Gastrocnemius medialis (tissue), 4 donors: ENCODE results near the gene SGMS1.

Experiments
- CTCF ChIP-seq, 5 experiments: fragments of 450-650 bp in 3 of 5; fragments of 200-600 bp in 2 of 5; sonication (generic) in 2 of 5; IDR thresholded peaks in 4 of 5; conservative IDR thresholded peaks in 1 of 5; 1 replicate in 4 of 5; 2 replicates in 1 of 5; pipeline ENCODE4 v1.5.1; 2016 to 2019; ENCODE audit warnings: antibody characterized with exemption in 5 of 5, mild to moderate bottlenecking in 3 of 5, moderate library complexity in 3 of 5
- POLR2A ChIP-seq, 2 donors: fragments of 450-650 bp; IDR thresholded peaks; one replicate each; pipeline ENCODE4 v1.6.1; 2017; ENCODE audit warnings: antibody characterized with exemption in 2 of 2, mild to moderate bottlenecking in 2 of 2, moderate library complexity in 2 of 2

GRCh38 chr10:50645236-50645635 is 21.5 kb upstream of the SGMS1 start:
- TF ChIP-seq POLR2A (IDR thresholded peaks at IDR 0.05) = no peak
- TF ChIP-seq CTCF (IDR thresholded peaks at IDR 0.05 in 4 of 5, conservative IDR thresholded peaks at IDR 0.05 in 1 of 5) = no peak
